Ovary (tissue), 9 donors: Measurements from ENCODE around the gene PTPRO. TPM values are rescaled to one million over a fixed set of nuclear protein-coding genes. Genes with fewer than 3 reads are reported as not detected.

Experiments used
- DNase-seq, 5 donors: peaks; one replicate each; pipeline ENCODE4 v3.0.0-alpha.2; 2019 to 2020
- H3K27ac ChIP-seq, 2 donors: fragments of 200-600 bp; one replicate each; pipeline versions ENCODE4 v1.5.1 to v1.8.0; 2019 to 2022
- H3K27me3 ChIP-seq: fragments of 200-600 bp; one replicate; pipeline ENCODE4 v1.8.0; 2022
- H3K36me3 ChIP-seq: fragments of 200-600 bp; sonication (generic); one replicate; pipeline ENCODE4 v1.5.1; 2019
- H3K4me1 ChIP-seq: one replicate; pipeline ENCODE4 v1.8.1; 2013; ENCODE audit warnings: mild to moderate bottlenecking, moderate library complexity; ENCODE audit not compliant: insufficient read depth
- H3K4me3 ChIP-seq: fragments of 200-600 bp; sonication (generic); one replicate; pipeline ENCODE4 v1.5.1; 2017
- H3K9me3 ChIP-seq, 2 donors: fragments of 200-600 bp in 1 of 2; sonication (generic) in 1 of 2; one replicate each; pipeline versions ENCODE4 v1.5.1 to v1.8.1; 2013 to 2019; ENCODE audit warnings: mild to moderate bottlenecking in 1 of 2, moderate library complexity in 1 of 2
- EP300 ChIP-seq: sonication (generic); formaldehyde crosslinking; IDR thresholded peaks from one replicate; pipeline ENCODE4 v1.6.1; 2017; ENCODE audit warnings: antibody characterized with exemption
- POLR2A ChIP-seq: fragments of 450-650 bp; IDR thresholded peaks from one replicate; pipeline ENCODE4 v1.6.1; 2017; ENCODE audit warnings: antibody characterized with exemption, mild to moderate bottlenecking, moderate library complexity
- WGBS, 3 donors: extraction: QIAGEN DNeasy Blood & Tissue Kit in 1 of 3; methylation state at CpG; one replicate each; pipeline versions ENCODE4 v1.1.5 to v1.1.7; 2013 to 2017; 5-methylcytosine and 5-hydroxymethylcytosine counted together
- intact Hi-C, 4 donors: fragments of 100-400 bp; cut with DNase I; formaldehyde crosslinking; loops; one replicate each; pipeline versions ENCODE4 v1.11.0 to v1.15.1; 2022 to 2023
- polyA plus RNA-seq, 2 donors: library from polyadenylated mRNA; stranded (reverse); fragments of 200-250 nt in 1 of 2; fragments of 350-450 nt in 1 of 2; fragmentation: Illumina TruSeq in 1 of 2; extraction: RNeasy Lipid Tissue Mini Kit (QIAGEN cat#74804) in 1 of 2; gene quantifications; one replicate each; pipeline ENCODE4 v1.2.3, GENCODE V29; 2013 to 2014
- total RNA-seq, 7 donors: library from RNA; depleted of rRNA in 2 of 7; stranded (reverse); fragments of >200 nt in 2 of 7; fragmentation: NEBNext Ultra II Directional in 3 of 7; extraction: Animal tissue kit (Norgen Biotek cat#: 25700) in 3 of 7; gene quantifications; one replicate each; pipeline versions ENCODE4 v1.1.0 to v1.2.4, GENCODE V29; 2016 to 2023
- TF ChIP-seq, protein P1 (sequence below), 3 donors: fragments of 450-650 bp in 2 of 3; fragments of 200-600 bp in 1 of 3; IDR thresholded peaks; one replicate each; pipeline versions ENCODE4 v1.5.1 to v1.8.0; 2016 to 2022; ENCODE audit warnings: antibody characterized with exemption in 3 of 3, mild to moderate bottlenecking in 1 of 3
- donor health status: DM: no; HTN: no; CAD: no; lungs with moderate emphysema.
- donor health status: DM: no; HTN: no; CAD: no.
- donor health status: Bipolar disorder and iron deficiency.
- donor health status: DM: yes; HTN: yes; CAD: no.
- donor health status: DM: no; HTN: no; CAD: no.
- donor health status: DM: yes; HTN: yes; CAD: no.

Gene PTPRO
- total and polyA plus RNA-seq, 9 donors, result 0.30 to 3.7 (median 0.83) TPM

- TF ChIP-seq EP300 (no peak), POLR2A (no peak)
- TF ChIP-seq, protein P1, sequence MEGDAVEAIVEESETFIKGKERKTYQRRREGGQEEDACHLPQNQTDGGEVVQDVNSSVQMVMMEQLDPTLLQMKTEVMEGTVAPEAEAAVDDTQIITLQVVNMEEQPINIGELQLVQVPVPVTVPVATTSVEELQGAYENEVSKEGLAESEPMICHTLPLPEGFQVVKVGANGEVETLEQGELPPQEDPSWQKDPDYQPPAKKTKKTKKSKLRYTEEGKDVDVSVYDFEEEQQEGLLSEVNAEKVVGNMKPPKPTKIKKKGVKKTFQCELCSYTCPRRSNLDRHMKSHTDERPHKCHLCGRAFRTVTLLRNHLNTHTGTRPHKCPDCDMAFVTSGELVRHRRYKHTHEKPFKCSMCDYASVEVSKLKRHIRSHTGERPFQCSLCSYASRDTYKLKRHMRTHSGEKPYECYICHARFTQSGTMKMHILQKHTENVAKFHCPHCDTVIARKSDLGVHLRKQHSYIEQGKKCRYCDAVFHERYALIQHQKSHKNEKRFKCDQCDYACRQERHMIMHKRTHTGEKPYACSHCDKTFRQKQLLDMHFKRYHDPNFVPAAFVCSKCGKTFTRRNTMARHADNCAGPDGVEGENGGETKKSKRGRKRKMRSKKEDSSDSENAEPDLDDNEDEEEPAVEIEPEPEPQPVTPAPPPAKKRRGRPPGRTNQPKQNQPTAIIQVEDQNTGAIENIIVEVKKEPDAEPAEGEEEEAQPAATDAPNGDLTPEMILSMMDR (IDR thresholded peaks at IDR 0.05), result no peak
- H3K4me3 ChIP-seq, result no peak overlapping the region
- no peaks in the 10 kb centered on the region for H3K36me3 ChIP-seq
- no peak overlapping the region for H3K27ac ChIP-seq
- intact Hi-C loops, result loop anchor here in 1 of 4 donors (10.0 kb wide), 1 partner anchor 565 kb away; no protein-coding TSS in a partner anchor
- WGBS, 3 donors, result 85 to 89% (median 87%) methylated on average over 2 of the region's 2 CpGs
- H3K27me3 ChIP-seq, result no peaks in the 10 kb centered on the region
- no peaks in the 10 kb centered on the region for H3K9me3 ChIP-seq
- no peaks in the 10 kb centered on the region for H3K4me1 ChIP-seq
- DNase-seq, result no peak
These were observed 22.4 kb upstream of the PTPRO start for GRCh38 chr12:15299947-15300346.

GRCh38 chr12:15304296-15304695 lies 18.0 kb upstream of the PTPRO start:
- Histone ChIP-seq H3K4me3 (no peak overlapping the region), H3K36me3 (no peaks in the 10 kb centered on the region), H3K27ac (no peak overlapping the region), H3K27me3 (no peaks in the 10 kb centered on the region), H3K9me3 (no peaks in the 10 kb centered on the region), H3K4me1 (no peaks in the 10 kb centered on the region)
- intact Hi-C loops, result no loop called here
- no peak for DNase-seq
- TF ChIP-seq EP300 (no peak), POLR2A (no peak)
- TF ChIP-seq, protein P1 (IDR thresholded peaks at IDR 0.05), result no peak
- WGBS, 3 donors, result 94 to 95% (median 95%) methylated on average over 2 of the region's 2 CpGs

DNA sequence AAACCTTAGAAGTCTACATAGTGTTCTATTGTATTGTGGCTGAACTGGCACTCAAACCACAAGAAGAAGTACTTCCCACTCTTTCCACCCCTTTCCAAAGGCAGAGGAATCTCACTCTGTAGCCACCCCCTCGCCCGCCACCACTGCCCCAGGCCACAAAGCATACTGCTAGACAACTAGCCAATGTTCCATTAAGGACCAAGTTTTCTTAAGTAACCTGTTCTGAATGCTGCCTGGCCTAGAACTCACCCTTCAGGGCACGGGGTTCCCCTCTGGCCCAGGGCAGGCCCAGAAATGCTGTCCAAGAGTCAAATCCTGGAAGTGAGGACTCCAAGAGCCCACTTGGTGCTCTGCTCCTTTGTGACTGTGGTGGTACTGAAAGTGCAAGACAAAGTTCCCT lies 15.7 kb upstream of the PTPRO start:
- Histone ChIP-seq H3K4me1 (no peaks in the 10 kb centered on the region), H3K27me3 (no peaks in the 10 kb centered on the region), H3K9me3 (no peaks in the 10 kb centered on the region), H3K27ac (no peak overlapping the region), H3K4me3 (no peak overlapping the region), H3K36me3 (no peaks in the 10 kb centered on the region)
- DNase-seq, result no peak
- intact Hi-C loops, result no loop called here
- WGBS, 3 donors, result 79 to 87% (median 86%) methylated on average over 3 of the region's 3 CpGs
- no peak for TF ChIP-seq EP300
- TF ChIP-seq, protein P1 (IDR thresholded peaks at IDR 0.05), result no peak
- TF ChIP-seq POLR2A, result no peak

GRCh38 chr12:15307079-15307478 lies 15.2 kb upstream of the PTPRO start:
- no peaks in the 10 kb centered on the region for H3K27me3 ChIP-seq
- DNase-seq, result no peak
- no peak overlapping the region for H3K27ac ChIP-seq
- H3K4me1 ChIP-seq, result no peaks in the 10 kb centered on the region
- 90 to 100% (median 95%) methylated on average over 1 of the region's 1 CpG for WGBS, 3 donors
- H3K4me3 ChIP-seq, result no peak overlapping the region
- no peaks in the 10 kb centered on the region for H3K36me3 ChIP-seq
- intact Hi-C loops, result no loop called here
- H3K9me3 ChIP-seq, result no peaks in the 10 kb centered on the region
- TF ChIP-seq, protein P1 (IDR thresholded peaks at IDR 0.05), result no peak
- no peak for TF ChIP-seq POLR2A
- TF ChIP-seq EP300, result no peak
